SH-SY5Y (cell line): Measurements from ENCODE around the gene MAT2A.

Source experiments
- GATA2 ChIP-seq: IDR thresholded peaks from 2 replicates; pipeline ENCODE4 v1.6.1; 2011; ENCODE audit warnings: mild to moderate bottlenecking, low read depth, low read length
- GATA3 ChIP-seq: IDR thresholded peaks from 2 replicates; pipeline ENCODE4 v1.6.1; 2011; ENCODE audit warnings: low read depth, mild to moderate bottlenecking, low read length, moderate library complexity

MAT2A gene

DNA sequence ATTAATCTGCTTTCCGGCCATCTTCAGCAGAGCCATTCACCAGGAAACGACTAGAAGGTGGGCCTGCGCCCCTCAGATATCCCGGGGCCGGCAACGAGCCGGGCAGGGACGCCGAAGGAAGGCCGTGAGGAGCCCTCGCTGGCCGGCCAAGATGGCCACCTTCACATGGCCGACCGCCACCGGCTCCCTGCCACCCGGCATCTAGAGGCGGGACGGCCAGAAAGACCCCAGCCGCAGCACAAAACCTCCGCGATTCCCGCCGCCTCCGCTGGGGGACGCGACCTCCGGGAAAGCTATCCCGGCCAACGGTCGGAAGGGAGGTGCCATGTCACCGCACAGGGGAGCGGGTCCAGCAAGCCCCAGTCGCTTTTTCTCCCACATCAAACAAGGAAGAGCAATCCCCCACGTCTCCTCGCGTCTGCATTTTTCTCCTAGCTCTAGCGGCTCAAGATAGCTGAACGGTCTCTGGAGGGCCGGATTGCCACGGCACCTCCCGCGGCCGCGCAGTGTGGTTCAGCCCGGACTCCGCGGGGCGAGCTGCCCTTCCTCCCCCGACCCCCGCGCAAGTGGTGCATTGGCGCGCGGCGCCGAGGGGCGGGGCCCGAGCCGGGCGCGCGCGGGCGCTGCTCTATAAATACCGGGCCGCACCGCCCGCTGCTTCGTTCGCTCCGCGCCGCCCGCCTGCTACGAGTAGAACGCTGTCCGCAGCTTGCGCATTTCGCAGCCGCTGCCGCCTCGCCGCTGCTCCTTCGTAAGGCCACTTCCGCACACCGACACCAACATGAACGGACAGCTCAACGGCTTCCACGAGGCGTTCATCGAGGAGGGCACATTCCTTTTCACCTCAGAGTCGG lies at the start of gene MAT2A:
TSS of gene MAT2A (plus strand) at position 662 of the 854 bp plus-strand sequence. CDS start at position 782, 120 bp downstream.
- TF ChIP-seq GATA2 (peak; percentile 29; the same call in 1 of the 2 replicates), GATA3 (no peak)

DNA sequence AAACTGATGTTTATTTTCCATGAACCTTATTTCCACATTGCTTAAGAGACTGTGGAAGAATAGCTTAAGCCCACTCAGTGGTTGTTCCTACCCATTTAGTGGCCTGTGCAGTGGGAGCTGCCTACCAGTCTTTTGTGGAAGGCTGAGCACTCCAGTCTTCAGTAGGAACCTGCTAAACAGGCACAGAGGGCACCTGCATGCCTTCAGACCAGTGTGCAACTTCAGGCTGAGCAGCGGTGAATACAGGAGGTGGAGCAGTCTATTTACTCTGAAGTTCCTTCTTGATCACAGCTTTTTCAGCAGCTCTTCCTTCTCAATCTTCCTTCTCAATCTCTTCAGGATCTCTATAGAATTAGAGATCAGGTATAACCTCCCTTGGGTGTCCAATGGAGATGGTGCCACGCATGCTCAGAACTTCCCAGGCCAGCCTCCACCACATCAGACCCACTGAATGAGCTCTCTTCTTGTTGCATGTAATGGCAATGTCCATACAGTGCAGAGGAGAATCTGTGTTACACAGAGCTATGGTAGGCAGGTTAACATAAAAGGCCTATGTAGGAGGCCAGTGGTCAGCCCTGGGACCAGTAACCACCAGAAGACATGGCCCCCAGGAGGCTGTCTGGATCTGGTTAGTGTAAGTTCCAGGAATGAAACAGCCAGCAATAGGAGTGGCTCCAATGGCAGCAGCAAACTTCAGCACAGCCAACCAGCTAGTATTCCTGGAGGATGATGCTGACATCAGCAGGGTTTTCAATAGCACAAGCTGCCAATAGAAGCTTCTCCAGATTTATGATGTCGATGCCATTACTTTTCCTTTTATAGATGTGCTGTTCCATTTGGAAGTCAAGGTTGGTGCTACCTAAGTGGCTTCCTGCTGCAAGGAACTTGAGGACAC lies 47.9 kb upstream of the MAT2A start:
- TF ChIP-seq GATA2, result no peak
- TF ChIP-seq GATA3, result no peak

DNA sequence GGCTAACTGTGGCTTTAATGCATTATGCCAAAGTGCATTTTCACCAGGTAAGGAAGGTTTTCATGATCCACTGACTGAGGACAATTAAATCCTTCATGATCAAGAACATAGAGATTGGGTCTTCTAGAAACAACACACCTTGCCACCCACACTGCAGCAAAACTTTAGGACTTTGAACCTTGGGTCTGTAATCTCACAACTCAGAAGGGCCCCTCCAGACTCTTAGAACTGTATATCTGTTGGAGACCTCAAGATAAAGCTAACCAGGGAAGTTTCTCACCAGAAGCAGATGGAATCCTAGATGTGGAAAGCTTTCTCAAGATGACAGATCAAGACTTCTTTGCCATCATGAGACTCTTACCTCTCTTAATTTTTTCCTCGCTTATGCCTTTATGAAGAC lies 42.5 kb upstream of the MAT2A start:
- no peak for TF ChIP-seq GATA3
- no peak for TF ChIP-seq GATA2

DNA sequence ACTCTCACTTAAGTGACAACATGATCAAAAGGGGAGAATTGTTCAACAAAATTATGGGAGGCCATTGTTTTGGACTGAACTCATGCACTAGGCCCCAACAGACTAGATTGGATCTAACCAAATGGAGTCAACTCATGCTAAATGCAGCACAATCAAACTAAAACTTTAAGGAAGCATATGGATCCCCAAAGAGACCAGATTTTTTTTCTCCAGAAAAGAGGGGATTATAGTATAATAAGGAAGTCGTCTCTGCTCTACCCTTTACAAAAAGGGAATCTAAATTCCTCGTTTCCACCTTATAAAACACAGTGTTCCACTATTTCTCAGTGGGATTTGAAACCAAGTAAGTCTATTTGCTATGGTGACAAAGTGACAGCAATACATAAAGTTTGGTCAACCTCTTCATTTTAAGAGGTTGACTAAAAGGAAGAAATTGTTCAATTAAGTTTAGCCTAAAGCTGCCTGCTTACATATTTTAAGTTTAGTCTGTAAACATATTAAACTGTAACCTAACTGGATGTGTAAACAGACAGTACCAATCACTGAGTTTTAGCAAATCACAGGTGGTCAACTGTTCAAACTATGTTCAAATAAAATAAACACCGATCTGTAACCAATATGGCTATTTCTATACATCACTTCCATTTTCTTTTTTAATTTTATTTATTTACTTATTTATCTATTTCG lies 40.9 kb upstream of the MAT2A start:
- TF ChIP-seq GATA2 (no peak), GATA3 (no peak)

DNA sequence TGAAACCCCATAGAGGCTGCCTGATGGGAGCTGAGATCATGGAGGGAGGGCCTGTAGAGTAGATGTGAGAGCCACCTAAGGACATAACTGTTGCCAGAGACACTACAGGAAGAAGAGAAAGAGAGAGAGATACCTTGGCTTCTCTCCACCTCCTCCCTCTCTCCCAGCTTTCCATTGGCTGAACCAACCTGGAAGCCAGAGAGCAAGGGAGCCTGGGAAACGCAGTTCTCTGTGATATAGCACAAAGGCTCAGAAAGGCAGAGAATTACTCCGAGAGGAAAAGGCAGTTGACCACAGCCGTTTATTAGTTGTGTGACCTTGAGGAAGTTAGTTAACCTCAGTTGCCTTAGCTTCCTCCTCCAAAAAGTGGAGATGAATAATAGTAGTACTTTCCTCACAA lies 37.7 kb upstream of the MAT2A start:
- TF ChIP-seq GATA2 (no peak), GATA3 (no peak)

DNA sequence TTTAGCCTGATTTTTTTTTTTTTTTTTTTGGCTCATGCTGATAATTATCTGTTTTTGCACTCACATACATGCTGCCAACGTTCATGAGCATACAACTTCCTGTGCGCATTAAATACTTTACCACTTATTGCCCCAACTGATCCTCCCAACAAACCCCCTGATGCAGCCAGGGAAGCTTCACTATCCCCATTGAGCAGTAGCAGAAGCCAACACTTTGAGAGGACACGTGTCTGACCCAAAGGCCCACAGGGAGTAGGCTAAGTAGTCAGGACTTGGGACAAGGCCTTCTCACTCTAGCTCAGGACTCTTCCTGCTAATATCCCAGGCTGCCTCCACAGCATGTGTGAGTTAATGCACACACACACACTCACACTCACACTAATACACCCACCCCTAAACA lies 36.2 kb upstream of the MAT2A start:
- TF ChIP-seq GATA3 (no peak), GATA2 (no peak)

DNA sequence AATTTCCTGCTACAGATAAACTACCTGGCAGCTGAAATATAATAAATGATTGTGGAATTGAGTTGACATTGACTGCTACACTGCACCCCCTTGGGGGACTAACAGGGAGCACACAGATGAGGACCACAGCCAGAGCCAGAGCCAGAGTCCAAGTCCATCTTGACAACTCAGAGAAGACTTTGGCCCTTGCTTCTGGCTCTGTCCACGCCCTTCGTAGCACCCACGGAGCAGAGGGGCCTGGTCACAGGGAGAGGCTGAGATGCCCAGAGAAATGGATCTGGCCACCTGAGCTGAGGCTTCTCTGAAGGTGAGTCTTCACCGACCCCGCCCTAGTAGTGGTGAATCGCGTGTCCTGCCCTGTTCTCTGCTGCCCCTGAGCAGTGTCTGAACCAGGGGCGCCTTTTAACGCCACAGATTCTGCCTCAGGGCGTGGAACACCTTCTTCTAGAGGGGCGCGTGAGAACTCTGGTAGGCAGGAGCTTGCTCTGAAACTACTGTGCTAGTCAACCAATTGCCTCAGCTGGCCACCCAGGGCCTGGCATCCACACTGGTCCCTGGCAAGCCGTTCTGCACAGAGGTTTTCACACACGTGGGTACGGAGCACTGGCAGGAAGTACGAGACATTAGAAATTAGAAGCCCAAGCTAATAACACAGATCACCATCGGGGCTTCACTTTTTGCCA lies 35.7 kb upstream of the MAT2A start:
- TF ChIP-seq GATA3, result no peak
- no peak for TF ChIP-seq GATA2

DNA sequence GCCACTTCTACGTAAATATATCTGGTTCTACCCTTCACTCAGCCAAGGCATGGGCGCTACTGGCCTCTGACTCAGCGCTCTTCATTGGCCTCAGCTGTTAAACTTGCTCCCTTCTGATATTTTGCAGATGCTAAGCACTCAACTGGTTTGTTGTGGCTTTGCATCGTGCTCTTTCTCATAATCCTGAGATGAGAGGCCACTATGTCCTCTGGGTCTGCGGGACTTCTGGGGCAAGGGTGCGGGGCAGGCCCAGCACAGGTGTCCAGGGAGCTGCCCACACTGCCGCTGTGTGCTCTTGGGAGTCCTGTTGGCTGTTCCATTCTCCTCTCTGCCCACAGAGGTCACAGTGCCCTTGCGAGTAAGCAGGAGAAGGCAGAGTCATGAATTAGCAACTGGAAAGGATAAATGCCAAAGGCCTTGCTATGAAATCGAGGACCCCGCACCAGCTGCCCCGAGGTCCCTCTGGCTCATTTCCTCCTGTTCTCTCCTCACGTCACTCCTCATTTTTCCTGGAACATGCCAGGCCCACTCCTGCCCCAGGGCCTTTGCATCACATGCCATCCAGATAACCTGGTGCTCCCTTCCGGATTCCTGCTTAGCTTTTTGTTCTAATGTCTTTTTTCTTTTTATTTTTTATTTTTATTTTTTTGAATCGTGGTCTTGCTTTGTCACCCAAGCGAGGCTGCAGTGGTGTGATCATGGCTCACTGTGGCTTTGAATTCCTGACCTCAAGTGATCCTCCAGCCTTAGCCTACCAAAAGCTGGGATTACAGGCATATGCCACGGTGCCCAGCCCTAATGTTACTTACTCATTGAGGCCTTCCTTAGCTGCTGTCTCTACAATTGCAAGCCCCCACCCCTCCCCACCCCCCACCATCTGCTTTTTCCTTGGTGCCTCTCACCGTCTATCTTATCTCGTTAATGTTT lies 34.9 kb upstream of the MAT2A start:
- TF ChIP-seq GATA3 (no peak), GATA2 (no peak)

DNA sequence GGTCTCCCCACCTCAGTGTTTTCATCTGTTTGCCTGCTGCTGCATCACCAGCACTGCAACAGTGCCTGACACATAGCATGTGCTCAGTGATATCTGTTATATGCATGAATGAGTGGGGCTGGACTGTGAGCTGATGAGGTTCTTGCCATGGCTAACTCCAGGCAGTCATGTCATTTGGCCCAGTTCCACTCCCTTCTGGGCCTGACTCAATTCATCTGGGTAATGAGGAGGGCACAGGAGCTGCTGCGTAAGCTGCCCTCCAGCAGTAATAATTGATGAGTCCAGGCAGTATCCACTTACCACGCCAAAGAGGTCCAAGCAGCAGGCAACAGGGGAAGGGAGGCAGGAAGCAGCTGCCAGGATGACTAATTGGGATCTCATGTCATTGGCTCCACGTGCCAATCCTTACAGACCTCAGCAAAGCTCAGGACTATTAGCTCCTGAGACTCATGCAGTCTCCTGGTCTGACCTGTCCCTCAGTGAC lies 34.1 kb upstream of the MAT2A start:
- TF ChIP-seq GATA2, result no peak
- no peak for TF ChIP-seq GATA3

DNA sequence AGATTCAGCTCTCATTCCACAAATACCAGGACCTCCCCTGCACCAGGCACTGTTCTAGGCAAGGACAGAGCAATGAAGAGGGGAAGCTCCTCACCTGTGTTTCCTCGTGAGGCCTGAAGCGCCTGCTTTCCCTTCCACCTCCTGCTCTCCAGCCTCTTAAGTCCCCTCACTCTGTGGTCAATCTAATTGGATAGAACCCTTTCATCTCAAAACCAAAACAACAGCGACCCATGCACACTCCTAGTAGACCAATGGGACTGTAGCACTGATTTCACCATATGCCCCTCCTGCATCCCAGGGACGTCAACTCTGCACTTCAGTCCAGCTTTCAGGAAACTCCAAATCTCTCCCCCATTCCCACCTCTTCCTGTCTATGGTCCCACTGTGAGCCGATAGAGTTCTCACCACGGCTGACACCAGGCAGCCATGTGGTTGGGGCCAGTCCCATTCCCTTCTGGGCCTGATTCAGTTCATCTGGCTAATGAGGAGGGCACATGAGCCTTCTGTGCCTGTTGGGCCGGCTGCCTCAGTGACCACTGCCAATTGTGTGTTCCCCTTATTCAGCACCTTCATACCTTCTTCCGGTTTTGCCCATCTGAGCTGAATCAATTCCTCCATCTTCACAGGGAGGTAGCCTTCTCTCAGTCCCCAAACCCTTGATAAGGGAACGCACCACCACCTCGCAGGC lies 33.3 kb upstream of the MAT2A start:
- TF ChIP-seq GATA3 (no peak), GATA2 (no peak)

DNA sequence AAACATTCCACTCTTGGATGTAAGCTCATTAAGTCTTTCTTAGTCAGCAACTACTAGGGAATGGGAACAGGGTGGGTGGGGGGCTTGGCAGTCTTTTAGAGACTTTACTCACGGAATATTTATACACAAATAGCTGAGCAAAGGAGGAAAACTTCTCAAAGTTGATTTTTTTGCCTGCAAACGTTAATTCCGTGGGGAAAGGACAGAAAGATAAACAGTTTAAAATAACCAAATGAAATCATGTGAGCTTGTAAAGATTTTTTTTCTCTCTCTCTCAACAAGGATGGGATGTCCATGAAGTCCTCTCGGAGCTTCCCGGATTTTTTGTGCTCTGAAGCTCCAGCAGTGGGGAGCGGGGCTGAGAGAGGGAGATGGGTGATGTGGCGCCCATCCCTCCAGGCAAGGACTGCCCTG lies 32.2 kb upstream of the MAT2A start:
- TF ChIP-seq GATA2, result no peak
- TF ChIP-seq GATA3, result no peak

DNA sequence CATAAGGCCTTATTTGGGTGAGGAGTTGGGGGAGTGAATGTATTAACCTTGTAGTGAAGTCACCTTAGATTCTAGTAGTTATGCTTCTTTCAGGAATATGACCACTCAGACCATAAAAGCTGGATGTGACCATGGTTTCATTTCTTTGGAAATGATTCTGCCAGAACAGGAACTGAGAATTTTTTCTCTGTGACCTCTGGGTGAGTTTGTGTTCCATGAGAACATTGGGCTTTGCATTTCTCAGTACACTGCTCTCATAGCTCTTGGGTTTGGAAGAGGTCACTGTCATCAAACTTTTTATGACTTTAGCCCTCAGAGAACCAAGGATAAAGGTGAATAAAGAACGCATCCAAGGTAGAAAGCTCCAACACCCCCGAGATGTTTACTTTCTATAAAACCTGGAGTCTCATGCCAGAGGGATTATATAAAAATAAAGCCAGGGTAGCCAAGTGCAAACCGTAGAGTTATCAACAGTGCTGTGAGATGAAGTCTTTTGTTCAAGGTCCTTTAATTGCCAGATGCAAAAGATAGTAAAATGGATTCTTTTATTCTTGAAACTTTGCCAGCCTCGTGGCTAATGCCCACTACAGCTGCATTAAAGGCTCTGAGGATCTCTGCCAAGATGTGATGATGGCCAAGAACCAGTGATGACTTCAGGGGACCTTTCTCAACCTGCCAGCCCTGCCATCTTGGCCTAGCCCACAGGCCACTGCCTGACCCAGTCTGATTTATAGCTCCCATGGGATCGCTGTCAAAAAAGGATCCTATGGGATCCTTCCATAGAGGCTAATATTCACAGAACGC lies 27.8 kb upstream of the MAT2A start:
- TF ChIP-seq GATA3, result no peak
- TF ChIP-seq GATA2, result no peak
